SK-N-SH (cell line): ENCODE results near the gene DMD. TPM values are rescaled to one million over a fixed set of nuclear protein-coding genes. Genes with fewer than 3 reads are reported as not detected.

ENCODE experiments used
- CTCF ChIA-PET: fragments of 300-600, 350-600 bp; formaldehyde crosslinking; extraction: SDS; loops from one replicate; lab custom pipeline; 2021; lab: Yijun Ruan, JAX
- POLR2A ChIA-PET: fragments of 350-600 bp; sonication (Branson Sonifier 250); formaldehyde crosslinking; extraction: SDS; loops from one replicate; lab custom pipeline; 2020; ENCODE audit warnings: antibody characterized with exemption, inconsistent platforms; lab: Yijun Ruan, JAX
- DNase-seq: peaks from one replicate; pipeline ENCODE4 v3.0.0; 2012
- H2AFZ ChIP-seq: fragments of 200-600 bp; sonication (generic); 2 replicates; pipeline ENCODE4 v1.8.1; 2016; ENCODE audit warnings: antibody characterized with exemption, mild to moderate bottlenecking, low read depth
- H3F3A ChIP-seq: fragments of 200-600 bp; sonication (generic); replicated peaks from 2 replicates; pipeline ENCODE3; 2016; ENCODE audit warnings: antibody characterized with exemption, mild to moderate bottlenecking; ENCODE audit not compliant: insufficient read depth
- H3K27ac ChIP-seq, 2 experiments: fragments of 200-500 bp in 1 of 2; fragments of 200-600 bp in 1 of 2; sonication (Bioruptor generic) in 1 of 2; sonication (generic), shearing (Covaris generic) in 1 of 2; 2 replicates each; pipeline versions ENCODE4 v1.5.1 to v1.6.1; 2014 to 2016; ENCODE audit warnings: low read depth in 2 of 2, inconsistent platforms in 1 of 2, low read length in 1 of 2, mild to moderate bottlenecking in 1 of 2, mixed read lengths in 1 of 2
- H3K27me3 ChIP-seq: fragments of 200-600 bp; sonication (generic), shearing (Covaris generic); 2 replicates; pipeline ENCODE4 v1.6.1; 2016; ENCODE audit warnings: mixed run types; ENCODE audit not compliant: insufficient read depth
- H3K36me3 ChIP-seq, 2 experiments: fragments of 200-500 bp in 1 of 2; fragments of 200-600 bp in 1 of 2; sonication (Bioruptor generic) in 1 of 2; sonication (generic) in 1 of 2; replicated peaks in 1 of 2; 2 replicates each; pipeline versions ENCODE3 to v1.5.1; 2014 to 2016; ENCODE audit warnings: low read length in 1 of 2, mild to moderate bottlenecking in 1 of 2; ENCODE audit not compliant: insufficient read depth in 2 of 2, control insufficient read depth in 1 of 2
- H3K4me1 ChIP-seq, 2 experiments: fragments of 200-500 bp in 1 of 2; fragments of 200-600 bp in 1 of 2; sonication (Bioruptor generic) in 1 of 2; sonication (generic), shearing (Covaris generic) in 1 of 2; 2 replicates each; pipeline versions ENCODE4 v1.5.1 to v1.6.1; 2014 to 2016; ENCODE audit warnings: low read depth in 1 of 2, low read length in 1 of 2, mixed run types in 1 of 2; ENCODE audit not compliant: insufficient read depth in 2 of 2, control insufficient read depth in 1 of 2
- H3K4me2 ChIP-seq: fragments of 200-600 bp; sonication (generic), shearing (Covaris generic); 2 replicates; pipeline ENCODE4 v1.6.1; 2017; ENCODE audit warnings: mixed run types
- H3K4me3 ChIP-seq, 2 experiments: fragments of 200-500 bp in 1 of 2; fragments of 200-600 bp in 1 of 2; sonication (Bioruptor generic) in 1 of 2; sonication (generic), shearing (Covaris generic) in 1 of 2; 2 replicates each; pipeline versions ENCODE4 v1.5.1 to v1.8.1; 2014 to 2016; ENCODE audit warnings: low read depth in 2 of 2, inconsistent platforms in 1 of 2, low read length in 1 of 2, mild to moderate bottlenecking in 1 of 2, mixed read lengths in 1 of 2, moderate library complexity in 1 of 2
- H3K79me2 ChIP-seq: fragments of 200-600 bp; sonication (generic); 2 replicates; pipeline ENCODE4 v1.8.1; 2017; ENCODE audit warnings: mild to moderate bottlenecking; ENCODE audit not compliant: insufficient read depth
- H3K9ac ChIP-seq: fragments of 200-600 bp; sonication (generic); 2 replicates; pipeline ENCODE4 v1.6.1; 2017; ENCODE audit warnings: mixed run types
- H3K9me2 ChIP-seq: fragments of 200-600 bp; sonication (generic); 2 replicates; pipeline ENCODE4 v1.6.1; 2017; ENCODE audit warnings: mixed run types
- H3K9me3 ChIP-seq: fragments of 200-600 bp; sonication (generic); 2 replicates; pipeline ENCODE4 v1.6.1; 2017; ENCODE audit warnings: mixed run types, mild to moderate bottlenecking, moderate library complexity
- H4K20me1 ChIP-seq: fragments of 200-600 bp; sonication (generic); 2 replicates; pipeline ENCODE4 v1.6.1; 2017; ENCODE audit warnings: mild to moderate bottlenecking, mixed run types; ENCODE audit not compliant: insufficient read depth
- ELF1 ChIP-seq: IDR thresholded peaks from 2 replicates; pipeline ENCODE4 v1.4.0; 2012
- FOSL2 ChIP-seq: IDR thresholded peaks from 2 replicates; pipeline ENCODE4 v1.4.0; 2012; ENCODE audit warnings: low read depth, mild to moderate bottlenecking, moderate library complexity, borderline replicate concordance
- FOXJ3 ChIP-seq: sonication (generic); formaldehyde crosslinking; IDR thresholded peaks from 2 replicates; pipeline ENCODE4 v1.5.1; 2020; ENCODE audit warnings: mild to moderate bottlenecking, missing genetic modification reagents
- GATA2 ChIP-seq: sonication (generic); formaldehyde crosslinking; IDR thresholded peaks from 2 replicates; pipeline ENCODE4 v1.5.0; 2020; ENCODE audit warnings: mild to moderate bottlenecking, missing genetic modification reagents
- MEF2A ChIP-seq: IDR thresholded peaks from 2 replicates; pipeline ENCODE4 v1.4.0; 2012; ENCODE audit warnings: low read depth, borderline replicate concordance
- MXI1 ChIP-seq: IDR thresholded peaks from 2 replicates; pipeline ENCODE4 v1.6.1; 2012; ENCODE audit warnings: mild to moderate bottlenecking, low read depth, low read length, improper control_type of control experiment
- NFIC ChIP-seq: IDR thresholded peaks from 2 replicates; pipeline ENCODE4 v1.4.0; 2012; ENCODE audit warnings: borderline replicate concordance
- RCOR1 ChIP-seq: fragments of 150-350 bp; IDR thresholded peaks from 2 replicates; pipeline ENCODE4 v1.6.1; 2017; ENCODE audit warnings: antibody characterized with exemption, low read length
- RFX5 ChIP-seq: IDR thresholded peaks from 2 replicates; pipeline ENCODE4 v1.6.1; 2012; ENCODE audit warnings: mild to moderate bottlenecking, improper control_type of control experiment, low read length
- RXRA ChIP-seq: IDR thresholded peaks from 2 replicates; pipeline ENCODE4 v1.4.0; 2012; ENCODE audit warnings: low read depth, mild to moderate bottlenecking, borderline replicate concordance
- SMC3 ChIP-seq: IDR thresholded peaks from 2 replicates; pipeline ENCODE4 v1.6.1; 2012; ENCODE audit warnings: low read depth, low read length, improper control_type of control experiment
- TEAD4 ChIP-seq: IDR thresholded peaks from 2 replicates; pipeline ENCODE4 v1.4.0; 2012; ENCODE audit warnings: mild to moderate bottlenecking, borderline replicate concordance; ENCODE audit not compliant: insufficient read depth
- YY1 ChIP-seq: IDR thresholded peaks from 2 replicates; pipeline ENCODE4 v1.4.0; 2012; ENCODE audit warnings: low read depth, mild to moderate bottlenecking
- WGBS: methylation state at CpG from one replicate; pipeline ENCODE4 v1.1.6; 2017; ENCODE audit warnings: low lambda C conversion rate; 5-methylcytosine and 5-hydroxymethylcytosine counted together
- polyA plus RNA-seq, 3 experiments: library from polyadenylated mRNA; depleted of rRNA; stranded (reverse); fragments of >200 nt; gene quantifications; 2 replicates each; pipeline ENCODE4 v1.2.3, GENCODE V29; 2012
- TF ChIP-seq, protein P1 (sequence below): IDR thresholded peaks from 2 replicates; pipeline ENCODE4 v1.6.1; 2012; ENCODE audit warnings: mild to moderate bottlenecking, low read depth, low read length, moderate library complexity
- TF ChIP-seq, protein P2 (sequence below): fragments of 150-350 bp; IDR thresholded peaks from 2 replicates; pipeline ENCODE4 v1.6.1; 2017; ENCODE audit warnings: antibody characterized with exemption, low read length, low read depth, borderline replicate concordance
- TF ChIP-seq, protein P3 (sequence below): IDR thresholded peaks from 2 replicates; pipeline ENCODE4 v1.4.0; 2012; ENCODE audit warnings: low read depth, borderline replicate concordance
- TF ChIP-seq, protein P4 (sequence below): fragments of 150-350 bp; IDR thresholded peaks from 2 replicates; pipeline ENCODE4 v1.6.1; 2016; ENCODE audit warnings: mild to moderate bottlenecking, low read depth, low read length
- TF ChIP-seq, protein P5 (sequence below): fragments of 200-600 bp; sonication (generic); IDR thresholded peaks from 2 replicates; pipeline ENCODE4 v1.6.1; 2017; ENCODE audit warnings: antibody characterized with exemption, mild to moderate bottlenecking, moderate library complexity
- TF ChIP-seq, protein P6 (sequence below): IDR thresholded peaks from 2 replicates; pipeline ENCODE4; 2012

The DMD gene
- polyA plus RNA-seq, 1 of the 3 experiments (the other 2 are of a cell fraction), result 3.9 TPM

DNA sequence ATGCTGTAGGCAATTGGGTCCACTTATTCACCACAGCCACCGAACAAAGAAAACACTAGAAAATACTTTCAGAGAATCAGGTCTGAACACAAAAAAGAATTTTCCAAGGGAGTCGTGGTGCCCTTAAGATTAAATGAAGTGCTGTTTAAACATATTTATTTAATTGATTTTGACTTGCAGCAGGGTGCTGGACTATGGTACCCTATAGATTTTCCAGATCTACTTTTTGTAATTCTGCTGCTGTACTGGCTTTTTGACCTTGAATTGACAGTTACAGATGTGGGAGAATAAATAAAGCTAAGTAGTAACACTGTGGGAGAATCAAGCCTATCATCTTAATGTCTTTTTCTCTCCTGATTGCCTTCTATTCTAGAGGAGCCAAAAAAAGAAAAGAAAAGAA is 1404.2 kb downstream of the DMD start:
- Histone ChIP-seq H3K27me3 (no peaks in the 10 kb centered on the region), H3K9me3 (no peaks in the 10 kb centered on the region), H3K4me2 (no peak overlapping the region), H4K20me1 (no peaks in the 10 kb centered on the region), H3K4me3 (no peak overlapping the region), H3K9me2 (no peaks in the 10 kb centered on the region), H3K79me2 (no peaks in the 10 kb centered on the region), H3F3A (no peaks in the 10 kb centered on the region), H3K4me1 (no peaks in the 10 kb centered on the region), H3K9ac (no peak overlapping the region), H3K36me3 (no peaks in the 10 kb centered on the region), H2AFZ (no peak overlapping the region), H3K27ac (no peak overlapping the region)
- DNase-seq, result no peak
- 13% methylated on average over 2 of the region's 2 CpGs for WGBS
- TF ChIP-seq, protein P1, sequence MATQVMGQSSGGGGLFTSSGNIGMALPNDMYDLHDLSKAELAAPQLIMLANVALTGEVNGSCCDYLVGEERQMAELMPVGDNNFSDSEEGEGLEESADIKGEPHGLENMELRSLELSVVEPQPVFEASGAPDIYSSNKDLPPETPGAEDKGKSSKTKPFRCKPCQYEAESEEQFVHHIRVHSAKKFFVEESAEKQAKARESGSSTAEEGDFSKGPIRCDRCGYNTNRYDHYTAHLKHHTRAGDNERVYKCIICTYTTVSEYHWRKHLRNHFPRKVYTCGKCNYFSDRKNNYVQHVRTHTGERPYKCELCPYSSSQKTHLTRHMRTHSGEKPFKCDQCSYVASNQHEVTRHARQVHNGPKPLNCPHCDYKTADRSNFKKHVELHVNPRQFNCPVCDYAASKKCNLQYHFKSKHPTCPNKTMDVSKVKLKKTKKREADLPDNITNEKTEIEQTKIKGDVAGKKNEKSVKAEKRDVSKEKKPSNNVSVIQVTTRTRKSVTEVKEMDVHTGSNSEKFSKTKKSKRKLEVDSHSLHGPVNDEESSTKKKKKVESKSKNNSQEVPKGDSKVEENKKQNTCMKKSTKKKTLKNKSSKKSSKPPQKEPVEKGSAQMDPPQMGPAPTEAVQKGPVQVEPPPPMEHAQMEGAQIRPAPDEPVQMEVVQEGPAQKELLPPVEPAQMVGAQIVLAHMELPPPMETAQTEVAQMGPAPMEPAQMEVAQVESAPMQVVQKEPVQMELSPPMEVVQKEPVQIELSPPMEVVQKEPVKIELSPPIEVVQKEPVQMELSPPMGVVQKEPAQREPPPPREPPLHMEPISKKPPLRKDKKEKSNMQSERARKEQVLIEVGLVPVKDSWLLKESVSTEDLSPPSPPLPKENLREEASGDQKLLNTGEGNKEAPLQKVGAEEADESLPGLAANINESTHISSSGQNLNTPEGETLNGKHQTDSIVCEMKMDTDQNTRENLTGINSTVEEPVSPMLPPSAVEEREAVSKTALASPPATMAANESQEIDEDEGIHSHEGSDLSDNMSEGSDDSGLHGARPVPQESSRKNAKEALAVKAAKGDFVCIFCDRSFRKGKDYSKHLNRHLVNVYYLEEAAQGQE, result no peak
- CTCF ChIA-PET, result interaction anchor here (0.5 to 0.6 kb wide), 2 partner anchors 31 to 1128 kb away, joined by 3 to 5 read pairs; no protein-coding TSS in a partner anchor
- POLR2A ChIA-PET, result no interaction called here

DNA sequence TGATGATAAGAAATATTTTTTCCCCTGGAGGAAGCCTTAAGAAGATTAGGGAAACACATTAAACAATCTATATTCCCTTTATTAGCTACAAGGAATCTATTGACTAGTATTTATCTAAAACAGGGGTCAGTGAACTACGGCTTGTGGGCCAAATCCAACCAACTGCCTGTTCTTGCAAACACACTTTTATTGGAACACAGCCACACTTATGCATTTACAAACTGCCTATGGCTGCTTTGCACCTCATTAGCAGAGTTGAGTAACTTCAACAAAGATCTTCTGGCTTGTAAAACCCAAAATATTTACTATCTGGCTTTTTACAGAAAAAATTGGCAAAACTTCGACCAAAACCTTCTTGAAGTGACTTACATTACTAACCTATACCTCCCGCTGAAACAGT is 1405.6 kb downstream of the DMD start:
- no peaks in the 10 kb centered on the region for H3K9me2 ChIP-seq
- DNase-seq, result no peak
- H3K36me3 ChIP-seq, result no peaks in the 10 kb centered on the region
- H2AFZ ChIP-seq, result no peak overlapping the region
- no peak overlapping the region for H3K4me2 ChIP-seq
- H3K79me2 ChIP-seq, result no peaks in the 10 kb centered on the region
- WGBS, result 18% methylated on average over 3 of the region's 3 CpGs
- no peaks in the 10 kb centered on the region for H3K9me3 ChIP-seq
- no peak overlapping the region for H3K4me3 ChIP-seq
- H3F3A ChIP-seq, result no peaks in the 10 kb centered on the region
- no peak overlapping the region for H3K9ac ChIP-seq
- no peaks in the 10 kb centered on the region for H3K27me3 ChIP-seq
- CTCF ChIA-PET, result no interaction called here
- POLR2A ChIA-PET, result no interaction called here
- H3K4me1 ChIP-seq, result no peaks in the 10 kb centered on the region
- no peaks in the 10 kb centered on the region for H4K20me1 ChIP-seq
- H3K27ac ChIP-seq, result no peak overlapping the region
- no peak for TF ChIP-seq YY1
- no peak for TF ChIP-seq MXI1
- TF ChIP-seq, protein P2, sequence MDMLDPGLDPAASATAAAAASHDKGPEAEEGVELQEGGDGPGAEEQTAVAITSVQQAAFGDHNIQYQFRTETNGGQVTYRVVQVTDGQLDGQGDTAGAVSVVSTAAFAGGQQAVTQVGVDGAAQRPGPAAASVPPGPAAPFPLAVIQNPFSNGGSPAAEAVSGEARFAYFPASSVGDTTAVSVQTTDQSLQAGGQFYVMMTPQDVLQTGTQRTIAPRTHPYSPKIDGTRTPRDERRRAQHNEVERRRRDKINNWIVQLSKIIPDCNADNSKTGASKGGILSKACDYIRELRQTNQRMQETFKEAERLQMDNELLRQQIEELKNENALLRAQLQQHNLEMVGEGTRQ, result no peak
- no peak for TF ChIP-seq RXRA
- TF ChIP-seq, protein P3, sequence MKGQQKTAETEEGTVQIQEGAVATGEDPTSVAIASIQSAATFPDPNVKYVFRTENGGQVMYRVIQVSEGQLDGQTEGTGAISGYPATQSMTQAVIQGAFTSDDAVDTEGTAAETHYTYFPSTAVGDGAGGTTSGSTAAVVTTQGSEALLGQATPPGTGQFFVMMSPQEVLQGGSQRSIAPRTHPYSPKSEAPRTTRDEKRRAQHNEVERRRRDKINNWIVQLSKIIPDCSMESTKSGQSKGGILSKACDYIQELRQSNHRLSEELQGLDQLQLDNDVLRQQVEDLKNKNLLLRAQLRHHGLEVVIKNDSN, result no peak
- TF ChIP-seq, protein P4, sequence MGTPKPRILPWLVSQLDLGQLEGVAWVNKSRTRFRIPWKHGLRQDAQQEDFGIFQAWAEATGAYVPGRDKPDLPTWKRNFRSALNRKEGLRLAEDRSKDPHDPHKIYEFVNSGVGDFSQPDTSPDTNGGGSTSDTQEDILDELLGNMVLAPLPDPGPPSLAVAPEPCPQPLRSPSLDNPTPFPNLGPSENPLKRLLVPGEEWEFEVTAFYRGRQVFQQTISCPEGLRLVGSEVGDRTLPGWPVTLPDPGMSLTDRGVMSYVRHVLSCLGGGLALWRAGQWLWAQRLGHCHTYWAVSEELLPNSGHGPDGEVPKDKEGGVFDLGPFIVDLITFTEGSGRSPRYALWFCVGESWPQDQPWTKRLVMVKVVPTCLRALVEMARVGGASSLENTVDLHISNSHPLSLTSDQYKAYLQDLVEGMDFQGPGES, result no peak
- TF ChIP-seq RCOR1, result no peak
- TF ChIP-seq ELF1, result no peak
- TF ChIP-seq, protein P5, sequence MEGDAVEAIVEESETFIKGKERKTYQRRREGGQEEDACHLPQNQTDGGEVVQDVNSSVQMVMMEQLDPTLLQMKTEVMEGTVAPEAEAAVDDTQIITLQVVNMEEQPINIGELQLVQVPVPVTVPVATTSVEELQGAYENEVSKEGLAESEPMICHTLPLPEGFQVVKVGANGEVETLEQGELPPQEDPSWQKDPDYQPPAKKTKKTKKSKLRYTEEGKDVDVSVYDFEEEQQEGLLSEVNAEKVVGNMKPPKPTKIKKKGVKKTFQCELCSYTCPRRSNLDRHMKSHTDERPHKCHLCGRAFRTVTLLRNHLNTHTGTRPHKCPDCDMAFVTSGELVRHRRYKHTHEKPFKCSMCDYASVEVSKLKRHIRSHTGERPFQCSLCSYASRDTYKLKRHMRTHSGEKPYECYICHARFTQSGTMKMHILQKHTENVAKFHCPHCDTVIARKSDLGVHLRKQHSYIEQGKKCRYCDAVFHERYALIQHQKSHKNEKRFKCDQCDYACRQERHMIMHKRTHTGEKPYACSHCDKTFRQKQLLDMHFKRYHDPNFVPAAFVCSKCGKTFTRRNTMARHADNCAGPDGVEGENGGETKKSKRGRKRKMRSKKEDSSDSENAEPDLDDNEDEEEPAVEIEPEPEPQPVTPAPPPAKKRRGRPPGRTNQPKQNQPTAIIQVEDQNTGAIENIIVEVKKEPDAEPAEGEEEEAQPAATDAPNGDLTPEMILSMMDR, result no peak
- TF ChIP-seq MEF2A, result no peak
- TF ChIP-seq, protein P6, sequence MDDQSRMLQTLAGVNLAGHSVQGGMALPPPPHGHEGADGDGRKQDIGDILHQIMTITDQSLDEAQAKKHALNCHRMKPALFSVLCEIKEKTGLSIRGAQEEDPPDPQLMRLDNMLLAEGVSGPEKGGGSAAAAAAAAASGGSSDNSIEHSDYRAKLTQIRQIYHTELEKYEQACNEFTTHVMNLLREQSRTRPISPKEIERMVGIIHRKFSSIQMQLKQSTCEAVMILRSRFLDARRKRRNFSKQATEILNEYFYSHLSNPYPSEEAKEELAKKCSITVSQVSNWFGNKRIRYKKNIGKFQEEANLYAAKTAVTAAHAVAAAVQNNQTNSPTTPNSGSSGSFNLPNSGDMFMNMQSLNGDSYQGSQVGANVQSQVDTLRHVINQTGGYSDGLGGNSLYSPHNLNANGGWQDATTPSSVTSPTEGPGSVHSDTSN, result no peak
- TF ChIP-seq NFIC, result no peak
- no peak for TF ChIP-seq TEAD4
- TF ChIP-seq SMC3, result no peak
- TF ChIP-seq GATA2, result no peak
- TF ChIP-seq RFX5, result no peak
- TF ChIP-seq FOXJ3 (CRISPR knock-in tag), result no peak
- TF ChIP-seq FOSL2, result no peak
